H1 (cell line): ENCODE data around the gene C21orf91. TPM values are rescaled to one million over a fixed set of nuclear protein-coding genes. Genes with fewer than 3 reads are reported as not detected.

Experiments
- CTCF ChIA-PET: fragments of 300-600 bp; sonication (Branson Sonifier 250); formaldehyde crosslinking; loops from one replicate; lab custom pipeline; 2021; ENCODE audit not compliant: partially characterized antibody; lab: Charles Lee
- POLR2A ChIA-PET: fragments of 300-600 bp; sonication (Branson Sonifier 250); formaldehyde crosslinking; loops from one replicate; lab custom pipeline; 2021; ENCODE audit warnings: inconsistent platforms; ENCODE audit not compliant: partially characterized antibody; lab: Charles Lee
- DNase-seq, 2 experiments: peaks; one replicate each; pipeline versions ENCODE4 v3.0.0 to v3.0.0-alpha.2; 2010 to 2022; ENCODE audit warnings: low spot score in 2 of 2, low read depth in 1 of 2, mixed read lengths in 1 of 2
- FAIRE-seq: peaks from 2 replicates; lab custom pipeline; 2011; peaks lifted over from hg19 to GRCh38; lab: Jason Lieb, UNC
- H2AFZ ChIP-seq: 2 replicates; pipeline ENCODE4 v1.8.1; 2012; ENCODE audit warnings: low read length, inconsistent platforms
- H2AK5ac ChIP-seq: 2 replicates; pipeline ENCODE4 v1.6.1; 2013; ENCODE audit warnings: low read depth, low read length
- H2BK120ac ChIP-seq: replicated peaks from 2 replicates; pipeline ENCODE3; 2013; ENCODE audit warnings: low read depth, low read length, inconsistent platforms
- H2BK12ac ChIP-seq: 2 replicates; pipeline ENCODE4 v1.6.1; 2013; ENCODE audit warnings: low read depth, low read length
- H2BK15ac ChIP-seq: 2 replicates; pipeline ENCODE4 v1.6.1; 2013; ENCODE audit warnings: low read length
- H2BK20ac ChIP-seq: 2 replicates; pipeline ENCODE4 v1.6.1; 2013; ENCODE audit warnings: low read length
- H2BK5ac ChIP-seq: 2 replicates; pipeline ENCODE4 v1.6.1; 2013; ENCODE audit warnings: low read depth, low read length
- H3K14ac ChIP-seq: 2 replicates; pipeline ENCODE4 v1.6.1; 2013; ENCODE audit warnings: inconsistent platforms; ENCODE audit not compliant: insufficient read length
- H3K18ac ChIP-seq: 2 replicates; pipeline ENCODE4 v1.6.1; 2013; ENCODE audit warnings: low read length; ENCODE audit errors: extremely low read depth
- H3K23ac ChIP-seq: 2 replicates; pipeline ENCODE4 v1.6.1; 2013; ENCODE audit warnings: inconsistent platforms; ENCODE audit not compliant: insufficient read length
- H3K23me2 ChIP-seq: 2 replicates; pipeline ENCODE4 v1.6.1; 2013; ENCODE audit warnings: low read depth, low read length
- H3K27ac ChIP-seq: 2 replicates; pipeline ENCODE4 v1.6.1; 2011; ENCODE audit warnings: low read depth, low read length, inconsistent platforms
- H3K27me3 ChIP-seq, 4 experiments: replicated peaks in 1 of 4; 1 replicate in 1 of 4; 2 replicates in 3 of 4; pipeline versions ENCODE4 v1.6.1 to v1.8.1; 2011 to 2013; ENCODE audit warnings: low read length in 3 of 4, mild to moderate bottlenecking in 3 of 4, inconsistent platforms in 2 of 4, mixed read lengths in 2 of 4, moderate library complexity in 1 of 4; ENCODE audit not compliant: control insufficient read depth in 3 of 4, insufficient read depth in 3 of 4; ENCODE audit errors: extremely low read depth in 1 of 4
- H3K36me3 ChIP-seq, 4 experiments: 2 replicates each; pipeline versions ENCODE4 v1.6.1 to v1.8.1; 2011 to 2013; ENCODE audit warnings: mild to moderate bottlenecking in 4 of 4, low read length in 3 of 4, moderate library complexity in 2 of 4, control low read depth in 1 of 4, inconsistent platforms in 1 of 4; ENCODE audit not compliant: insufficient read depth in 4 of 4, control insufficient read depth in 2 of 4
- H3K4ac ChIP-seq: replicated peaks from 2 replicates; pipeline ENCODE3; 2013; ENCODE audit warnings: low read length, low read depth, mixed read lengths, inconsistent platforms; ENCODE audit not compliant: insufficient read length
- H3K4me1 ChIP-seq, 4 experiments: replicated peaks in 1 of 4; 1 replicate in 1 of 4; 2 replicates in 3 of 4; pipeline versions ENCODE4 v1.6.1 to v1.8.1; 2011 to 2013; ENCODE audit warnings: low read length in 3 of 4, inconsistent platforms in 2 of 4, mixed read lengths in 1 of 4; ENCODE audit not compliant: insufficient read depth in 4 of 4, control insufficient read depth in 3 of 4
- H3K4me2 ChIP-seq, 2 experiments: 2 replicates each; pipeline versions ENCODE4 v1.6.1 to v1.8.1; 2011 to 2013; ENCODE audit warnings: low read depth in 2 of 2, low read length in 2 of 2, control low read depth in 1 of 2, inconsistent platforms in 1 of 2, mild to moderate bottlenecking in 1 of 2; ENCODE audit not compliant: insufficient read depth in 1 of 2
- H3K4me3 ChIP-seq, 4 experiments: fragments of 200-600, 300-600 bp in 1 of 4; sonication (generic), shearing (Covaris generic), sonication (Bioruptor Twin) in 1 of 4; 2 replicates each; pipeline versions ENCODE4 v1.5.1 to v1.8.1; 2011 to 2016; ENCODE audit warnings: low read length in 4 of 4, low read depth in 3 of 4, control low read depth in 2 of 4, inconsistent platforms in 2 of 4, mild to moderate bottlenecking in 2 of 4, mixed read lengths in 1 of 4, moderate library complexity in 1 of 4; ENCODE audit not compliant: insufficient read depth in 2 of 4; ENCODE audit errors: extremely low read depth in 1 of 4
- H3K56ac ChIP-seq: replicated peaks from 2 replicates; pipeline ENCODE3; 2013; ENCODE audit warnings: low read depth, mild to moderate bottlenecking, mixed read lengths, low read length, inconsistent platforms; ENCODE audit not compliant: insufficient read length
- H3K79me1 ChIP-seq: 2 replicates; pipeline ENCODE4 v1.6.1; 2013; ENCODE audit warnings: low read depth, low read length, control low read depth
- H3K79me2 ChIP-seq, 2 experiments: 2 replicates each; pipeline versions ENCODE4 v1.6.1 to v1.8.1; 2012 to 2013; ENCODE audit warnings: low read length in 2 of 2, mild to moderate bottlenecking in 2 of 2, inconsistent platforms in 1 of 2; ENCODE audit not compliant: insufficient read depth in 2 of 2, control insufficient read depth in 1 of 2
- H3K9ac ChIP-seq, 4 experiments: replicated peaks in 1 of 4; 1 replicate in 1 of 4; 2 replicates in 3 of 4; pipeline versions ENCODE4 v1.6.1 to v1.8.1; 2011 to 2013; ENCODE audit warnings: low read depth in 3 of 4, low read length in 3 of 4, control low read depth in 2 of 4, mild to moderate bottlenecking in 2 of 4, moderate library complexity in 2 of 4, inconsistent platforms in 1 of 4; ENCODE audit errors: extremely low read depth in 1 of 4
- H3K9me3 ChIP-seq, 2 experiments: 2 replicates each; pipeline versions ENCODE4 v1.6.1 to v1.8.1; 2012 to 2013; ENCODE audit warnings: mild to moderate bottlenecking in 2 of 2, moderate library complexity in 2 of 2, control low read depth in 1 of 2, inconsistent platforms in 1 of 2, low read depth in 1 of 2, low read length in 1 of 2, mixed read lengths in 1 of 2; ENCODE audit not compliant: insufficient read depth in 2 of 2
- H4K20me1 ChIP-seq, 2 experiments: replicated peaks in 1 of 2; 2 replicates each; pipeline versions ENCODE3 to v1.8.1; 2011 to 2013; ENCODE audit warnings: inconsistent platforms in 2 of 2, low read length in 2 of 2, mild to moderate bottlenecking in 1 of 2; ENCODE audit not compliant: insufficient read depth in 2 of 2, control insufficient read depth in 1 of 2
- H4K5ac ChIP-seq: 2 replicates; pipeline ENCODE4 v1.6.1; 2013; ENCODE audit warnings: low read length, low read depth, mixed read lengths, inconsistent platforms; ENCODE audit not compliant: insufficient read length
- H4K8ac ChIP-seq: 2 replicates; pipeline ENCODE4 v1.8.0; 2013; ENCODE audit warnings: mild to moderate bottlenecking, moderate library complexity, low read length, inconsistent platforms; ENCODE audit not compliant: insufficient read depth; ENCODE audit errors: extremely low read depth
- H4K91ac ChIP-seq: replicated peaks from 2 replicates; pipeline ENCODE3; 2013; ENCODE audit warnings: low read length, mixed read lengths, inconsistent platforms; ENCODE audit not compliant: insufficient read length
- ASH2L ChIP-seq: fragments of 200-600, 300-600 bp; sonication (generic); IDR thresholded peaks from one replicate; pipeline ENCODE4 v1.7.1; 2017; ENCODE audit warnings: low read length
- CBX5 ChIP-seq: fragments of 300-800, 300-1000 bp; sonication (generic); IDR thresholded peaks from 2 replicates; pipeline ENCODE4 v1.7.1; 2016; ENCODE audit warnings: antibody characterized with exemption, low read length, low read depth
- CHD1 ChIP-seq: IDR thresholded peaks from 2 replicates; pipeline ENCODE4 v1.6.1; 2012; ENCODE audit warnings: low read depth, low read length, improper control_type of control experiment
- CHD2 ChIP-seq: IDR thresholded peaks from 2 replicates; pipeline ENCODE4 v1.6.1; 2012; ENCODE audit warnings: low read length, improper control_type of control experiment
- E2F6 ChIP-seq: IDR thresholded peaks from 2 replicates; pipeline ENCODE4 v1.6.1; 2012; ENCODE audit warnings: inconsistent platforms
- KDM4A ChIP-seq: IDR thresholded peaks from one replicate; pipeline ENCODE4 v1.7.1; 2012; ENCODE audit warnings: low read depth, mild to moderate bottlenecking, moderate library complexity, low read length, inconsistent platforms; ENCODE audit not compliant: severe bottlenecking
- KDM5A ChIP-seq: fragments of 200-600 bp; IDR thresholded peaks from 2 replicates; pipeline ENCODE4 v1.7.1; 2012; ENCODE audit warnings: mild to moderate bottlenecking, low read length, inconsistent platforms, mixed read lengths
- NANOG ChIP-seq: IDR thresholded peaks from 2 replicates; pipeline ENCODE4 v1.6.1; 2011; ENCODE audit warnings: low read length, low read depth, mild to moderate bottlenecking, inconsistent platforms; ENCODE audit not compliant: insufficient read depth, poor library complexity, severe bottlenecking
- RAD21 ChIP-seq, 2 experiments: IDR thresholded peaks in 1 of 2; conservative IDR thresholded peaks in 1 of 2; 2 replicates each; pipeline ENCODE4 v1.6.1; 2011; ENCODE audit warnings: low read depth in 2 of 2, low read length in 2 of 2, improper control_type of control experiment in 1 of 2, inconsistent platforms in 1 of 2, mild to moderate bottlenecking in 1 of 2, moderate library complexity in 1 of 2
- RBBP5 ChIP-seq: IDR thresholded peaks from 2 replicates; pipeline ENCODE4 v1.7.1; 2012; ENCODE audit warnings: low read depth, mild to moderate bottlenecking, inconsistent platforms, low read length, moderate library complexity, borderline replicate concordance
- SP4 ChIP-seq: IDR thresholded peaks from 2 replicates; pipeline ENCODE4 v1.6.1; 2012; ENCODE audit warnings: low read length, inconsistent platforms
- TCF12 ChIP-seq: IDR thresholded peaks from 2 replicates; pipeline ENCODE4 v1.6.1; 2011; ENCODE audit warnings: low read depth, mild to moderate bottlenecking, low read length
- WGBS, 2 experiments: shearing (Covaris generic) in 1 of 2; methylation state at CpG; one replicate each; pipeline versions ENCODE4 v1.1.6 to v1.1.7; 2013 to 2015; ENCODE audit warnings: low lambda C conversion rate in 2 of 2, mixed read lengths in 2 of 2, inconsistent platforms in 1 of 2, low coverage in 1 of 2, missing lambda C conversion rate in 1 of 2; ENCODE audit not compliant: insufficient replicate concordance in 2 of 2, insufficient coverage in 1 of 2, insufficient read length in 1 of 2; ENCODE audit errors: extremely low coverage in 1 of 2, missing lambda C conversion rate in 1 of 2; 5-methylcytosine and 5-hydroxymethylcytosine counted together
- polyA plus RNA-seq, 7 experiments: library from polyadenylated mRNA; depleted of rRNA in 3 of 7; stranded (reverse) in 5 of 7; unstranded in 2 of 7; fragments of >200 nt in 5 of 7; fragments of 200-250 nt in 2 of 7; gene quantifications; 1 replicate in 5 of 7; 2 replicates in 1 of 7; 4 replicates in 1 of 7; pipeline versions ENCODE4 v1.2.1 to v1.2.3, GENCODE V29; 2011 to 2013; ENCODE audit warnings: missing spikeins in 2 of 7, mixed read lengths in 2 of 7
- total RNA-seq: library from RNA; stranded (reverse); fragmentation: NEBNext Ultra II Directional; extraction: Animal tissue kit (Norgen Biotek cat#: 25700); gene quantifications from 2 replicates; pipeline ENCODE4 v1.2.1, GENCODE V29; 2021

C21orf91 gene
- total and polyA plus RNA-seq, 2 of the 8 experiments (the other 6 are each of a cell fraction or from before 2014, with no cell fraction given) = 4.9 to 33.6 TPM

GRCh38 chr21:17859661-17860060 is 40.5 kb upstream of the C21orf91 start:
- H3K36me3 ChIP-seq = no peaks in the 10 kb centered on the region
- H3K4ac ChIP-seq = no peak overlapping the region
- H3K27me3 ChIP-seq = no peaks in the 10 kb centered on the region
- FAIRE-seq (no peak), DNase-seq (no peak)
- no peak overlapping the region for H2AK5ac ChIP-seq
- H2AFZ ChIP-seq = no peak overlapping the region
- no peak overlapping the region for H4K91ac ChIP-seq
- ChIA-PET CTCF (interaction anchor here (1.0 kb wide), 1 partner anchor 65 kb away, joined by 3 read pairs; no protein-coding TSS in a partner anchor), POLR2A (no interaction called here)
- H2BK15ac ChIP-seq = no peak overlapping the region
- H3K79me1 ChIP-seq = no peaks in the 10 kb centered on the region
- no peaks in the 10 kb centered on the region for H3K9me3 ChIP-seq
- no peak overlapping the region for H3K9ac ChIP-seq
- peaks cover 0 to 4% (median 0%) of the 10 kb centered on the region in 4 experiments; a peak in 1 of 7 replicates for H3K4me1 ChIP-seq
- no peak overlapping the region for H3K4me3 ChIP-seq
- no peaks in the 10 kb centered on the region for H4K20me1 ChIP-seq
- H4K5ac ChIP-seq = no peak overlapping the region
- peaks cover 3% of the 10 kb centered on the region; the same call in 1 of the 2 replicates for H3K23me2 ChIP-seq
- no peak overlapping the region for H3K18ac ChIP-seq
- no peak overlapping the region for H3K56ac ChIP-seq
- 95% methylated on average over 1 of the region's 1 CpG; no CpG with 5 or more reads in 1 of the 2 experiments for WGBS, 2 experiments
- H3K27ac ChIP-seq = no peak overlapping the region
- H3K23ac ChIP-seq = no peak overlapping the region
- no peak overlapping the region for H3K14ac ChIP-seq
- no peak overlapping the region for H2BK120ac ChIP-seq
- no peak overlapping the region for H2BK5ac ChIP-seq
- H3K79me2 ChIP-seq = no peaks in the 10 kb centered on the region
- no peak overlapping the region for H4K8ac ChIP-seq
- H2BK12ac ChIP-seq = no peak overlapping the region
- no peak overlapping the region for H3K4me2 ChIP-seq
- no peak overlapping the region for H2BK20ac ChIP-seq
- TF ChIP-seq ASH2L (no peak), RBBP5 (no peak), KDM4A (no peak), RAD21 (IDR thresholded peaks at IDR 0.05 in 1 of 2, conservative IDR thresholded peaks at IDR 0.05 in 1 of 2; ENCODE audit: low read depth in 2 of 2, low read length in 2 of 2) (no peak), NANOG (no peak), KDM5A (no peak), CHD2 (no peak), TCF12 (no peak), SP4 (no peak), CHD1 (no peak), CBX5 (no peak), E2F6 (no peak)
